K562 (cell line): ENCODE results near the gene NDST4.

Experiments used
- BMI1 ChIP-seq: fragments of 150-350 bp; IDR thresholded peaks from 2 replicates; pipeline ENCODE4 v1.6.1; 2014; ENCODE audit warnings: low read length
- CREB1 ChIP-seq, 2 experiments: sonication (generic) in 1 of 2; formaldehyde crosslinking in 1 of 2; IDR thresholded peaks; 2 replicates each; pipeline versions ENCODE4 v1.6.1 to v1.8.0; 2012 to 2022; ENCODE audit warnings: inconsistent platforms in 1 of 2, mild to moderate bottlenecking in 1 of 2, missing genetic modification reagents in 1 of 2, moderate library complexity in 1 of 2
- DNMT1 ChIP-seq: fragments of 450-650 bp; IDR thresholded peaks from 2 replicates; pipeline ENCODE4 v1.6.1; 2016; ENCODE audit warnings: antibody characterized with exemption, mild to moderate bottlenecking
- EGR1 ChIP-seq: fragments of 450-650 bp; conservative IDR thresholded peaks from 2 replicates; pipeline ENCODE4 v1.6.1; 2017; ENCODE audit warnings: mild to moderate bottlenecking
- HMG20B ChIP-seq: fragments of 250-450 bp; sonication (Bioruptor Pico); IDR thresholded peaks from 2 replicates; pipeline ENCODE4 v1.5.0; 2021; ENCODE audit warnings: mild to moderate bottlenecking
- KDM1A ChIP-seq, 2 experiments: fragments of 450-650 bp; IDR thresholded peaks; 2 replicates each; pipeline ENCODE4 v1.6.1; 2016; ENCODE audit warnings: mild to moderate bottlenecking in 2 of 2
- NR2C2 ChIP-seq, 2 experiments: fragments of 200-800 bp in 1 of 2; sonication (Bioruptor generic) in 1 of 2; sonication (generic) in 1 of 2; formaldehyde crosslinking in 1 of 2; IDR thresholded peaks; 2 replicates each; pipeline versions ENCODE4 v1.6.1 to v1.8.0; 2016 to 2022; ENCODE audit warnings: mild to moderate bottlenecking in 1 of 2, missing compliant biosample characterization in 1 of 2, missing genetic modification characterization in 1 of 2, missing genetic modification reagents in 1 of 2
- SOX6 ChIP-seq: fragments of 450-650 bp; IDR thresholded peaks from 2 replicates; pipeline ENCODE4 v1.6.1; 2014; ENCODE audit warnings: mild to moderate bottlenecking
- TCF7L2 ChIP-seq: fragments of 150-350 bp; IDR thresholded peaks from 2 replicates; pipeline ENCODE4 v1.6.1; 2016; ENCODE audit warnings: low read depth, mild to moderate bottlenecking, low read length, moderate library complexity
- ZBTB33 ChIP-seq: sonication (generic); formaldehyde crosslinking; IDR thresholded peaks from 2 replicates; pipeline ENCODE4 v1.8.1; 2023; ENCODE audit warnings: mild to moderate bottlenecking, missing genetic modification reagents
- ZNF232 ChIP-seq: sonication (generic); formaldehyde crosslinking; IDR thresholded peaks from 2 replicates; pipeline ENCODE4 v1.8.0; 2022; ENCODE audit warnings: mild to moderate bottlenecking, missing genetic modification reagents
- TF ChIP-seq, protein P1 (sequence below): fragments of 450-650 bp; IDR thresholded peaks from 2 replicates; pipeline ENCODE4 v1.6.1; 2017; ENCODE audit warnings: antibody characterized with exemption, mild to moderate bottlenecking
- TF ChIP-seq, protein P2 (sequence below), 2 experiments: IDR thresholded peaks; 2 replicates each; pipeline ENCODE4 v1.6.1; 2011; ENCODE audit warnings: borderline replicate concordance in 1 of 2, control low read depth in 1 of 2, low read depth in 1 of 2, low read length in 1 of 2, mild to moderate bottlenecking in 1 of 2, mixed read lengths in 1 of 2, moderate library complexity in 1 of 2; ENCODE audit not compliant: insufficient read depth in 1 of 2, insufficient read length in 1 of 2, poor library complexity in 1 of 2, severe bottlenecking in 1 of 2; ENCODE audit errors: extremely low read depth in 1 of 2

- TF ChIP-seq DNMT1 (no peak), CREB1 (IDR thresholded peaks at IDR 0.05) (no peak), CREB1 (CRISPR knock-in tag; IDR thresholded peaks at IDR 0.05) (no peak), NR2C2 (CRISPR knock-in tag; IDR thresholded peaks at IDR 0.05) (no peak), NR2C2 (tag; IDR thresholded peaks at IDR 0.05) (no peak), ZBTB33 (CRISPR knock-in tag) (no peak), TCF7L2 (no peak), KDM1A (IDR thresholded peaks at IDR 0.05) (no peak), SOX6 (no peak), HMG20B (CRISPR knock-in tag) (no peak), ZNF232 (CRISPR knock-in tag) (no peak), BMI1 (no peak), EGR1 (no peak)
- TF ChIP-seq, protein P1, sequence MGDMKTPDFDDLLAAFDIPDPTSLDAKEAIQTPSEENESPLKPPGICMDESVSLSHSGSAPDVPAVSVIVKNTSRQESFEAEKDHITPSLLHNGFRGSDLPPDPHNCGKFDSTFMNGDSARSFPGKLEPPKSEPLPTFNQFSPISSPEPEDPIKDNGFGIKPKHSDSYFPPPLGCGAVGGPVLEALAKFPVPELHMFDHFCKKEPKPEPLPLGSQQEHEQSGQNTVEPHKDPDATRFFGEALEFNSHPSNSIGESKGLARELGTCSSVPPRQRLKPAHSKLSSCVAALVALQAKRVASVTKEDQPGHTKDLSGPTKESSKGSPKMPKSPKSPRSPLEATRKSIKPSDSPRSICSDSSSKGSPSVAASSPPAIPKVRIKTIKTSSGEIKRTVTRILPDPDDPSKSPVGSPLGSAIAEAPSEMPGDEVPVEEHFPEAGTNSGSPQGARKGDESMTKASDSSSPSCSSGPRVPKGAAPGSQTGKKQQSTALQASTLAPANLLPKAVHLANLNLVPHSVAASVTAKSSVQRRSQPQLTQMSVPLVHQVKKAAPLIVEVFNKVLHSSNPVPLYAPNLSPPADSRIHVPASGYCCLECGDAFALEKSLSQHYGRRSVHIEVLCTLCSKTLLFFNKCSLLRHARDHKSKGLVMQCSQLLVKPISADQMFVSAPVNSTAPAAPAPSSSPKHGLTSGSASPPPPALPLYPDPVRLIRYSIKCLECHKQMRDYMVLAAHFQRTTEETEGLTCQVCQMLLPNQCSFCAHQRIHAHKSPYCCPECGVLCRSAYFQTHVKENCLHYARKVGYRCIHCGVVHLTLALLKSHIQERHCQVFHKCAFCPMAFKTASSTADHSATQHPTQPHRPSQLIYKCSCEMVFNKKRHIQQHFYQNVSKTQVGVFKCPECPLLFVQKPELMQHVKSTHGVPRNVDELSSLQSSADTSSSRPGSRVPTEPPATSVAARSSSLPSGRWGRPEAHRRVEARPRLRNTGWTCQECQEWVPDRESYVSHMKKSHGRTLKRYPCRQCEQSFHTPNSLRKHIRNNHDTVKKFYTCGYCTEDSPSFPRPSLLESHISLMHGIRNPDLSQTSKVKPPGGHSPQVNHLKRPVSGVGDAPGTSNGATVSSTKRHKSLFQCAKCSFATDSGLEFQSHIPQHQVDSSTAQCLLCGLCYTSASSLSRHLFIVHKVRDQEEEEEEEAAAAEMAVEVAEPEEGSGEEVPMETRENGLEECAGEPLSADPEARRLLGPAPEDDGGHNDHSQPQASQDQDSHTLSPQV: no peak
- TF ChIP-seq, protein P2, sequence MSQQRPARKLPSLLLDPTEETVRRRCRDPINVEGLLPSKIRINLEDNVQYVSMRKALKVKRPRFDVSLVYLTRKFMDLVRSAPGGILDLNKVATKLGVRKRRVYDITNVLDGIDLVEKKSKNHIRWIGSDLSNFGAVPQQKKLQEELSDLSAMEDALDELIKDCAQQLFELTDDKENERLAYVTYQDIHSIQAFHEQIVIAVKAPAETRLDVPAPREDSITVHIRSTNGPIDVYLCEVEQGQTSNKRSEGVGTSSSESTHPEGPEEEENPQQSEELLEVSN (IDR thresholded peaks at IDR 0.05; ENCODE audit: borderline replicate concordance in 1 of 2, extremely low read depth in 1 of 2, insufficient read depth in 1 of 2, insufficient read length in 1 of 2, low read depth in 1 of 2, low read length in 1 of 2, poor library complexity in 1 of 2, severe bottlenecking in 1 of 2): no peak
Measured at GRCh38 chr4:115042496-115042895, 70.9 kb downstream of the NDST4 start.
